Upper lobe of left lung (tissue), 4 donors: Measurements from ENCODE around the gene TRAPPC13.

Experiments
- CTCF ChIP-seq, 6 experiments: fragments of 450-650 bp in 4 of 6; fragments of 200-600 bp in 2 of 6; sonication (generic) in 2 of 6; IDR thresholded peaks; one replicate each; pipeline ENCODE4 v1.5.1; 2016 to 2019; ENCODE audit warnings: antibody characterized with exemption in 6 of 6
- POLR2A ChIP-seq, 4 donors: fragments of 450-650 bp; IDR thresholded peaks; one replicate each; pipeline ENCODE4 v1.5.1; 2016 to 2017; ENCODE audit warnings: antibody characterized with exemption in 4 of 4, mild to moderate bottlenecking in 2 of 4
- POLR2AphosphoS5 ChIP-seq, 2 donors: sonication (generic); formaldehyde crosslinking; IDR thresholded peaks; one replicate each; pipeline ENCODE4 v1.5.1; 2017; ENCODE audit warnings: antibody characterized with exemption in 2 of 2

DNA sequence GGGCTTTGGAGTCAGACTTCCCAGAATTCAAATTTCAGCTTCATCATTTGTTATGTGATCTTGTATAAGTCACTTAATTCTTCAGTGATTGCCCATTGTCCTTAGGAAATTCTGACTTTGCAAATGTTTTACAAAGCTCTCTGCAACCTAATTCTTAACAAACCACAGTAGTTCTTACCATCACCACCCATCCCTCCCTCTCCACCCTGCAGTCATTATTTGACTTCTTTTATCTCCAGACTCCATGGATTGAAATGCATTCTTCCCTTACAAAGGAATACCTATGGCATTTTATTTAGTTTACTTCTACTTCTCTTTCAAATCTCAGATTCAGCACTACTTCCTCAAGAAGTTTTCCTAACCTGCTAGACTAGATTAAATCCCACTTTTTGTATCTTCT lies 23.1 kb downstream of the TRAPPC13 start:
- TF ChIP-seq CTCF (IDR thresholded peaks at IDR 0.05) (no peak), POLR2AphosphoS5 (IDR thresholded peaks at IDR 0.05) (no peak), POLR2A (IDR thresholded peaks at IDR 0.05) (no peak)
